ENCODE data around the gene PNLDC1. TPM values are rescaled to one million over a fixed set of nuclear protein-coding genes. Genes with fewer than 3 reads are reported as not detected.

PNLDC1 gene
- total RNA-seq, 2 donors from 2014 or later = not detected

DNA sequence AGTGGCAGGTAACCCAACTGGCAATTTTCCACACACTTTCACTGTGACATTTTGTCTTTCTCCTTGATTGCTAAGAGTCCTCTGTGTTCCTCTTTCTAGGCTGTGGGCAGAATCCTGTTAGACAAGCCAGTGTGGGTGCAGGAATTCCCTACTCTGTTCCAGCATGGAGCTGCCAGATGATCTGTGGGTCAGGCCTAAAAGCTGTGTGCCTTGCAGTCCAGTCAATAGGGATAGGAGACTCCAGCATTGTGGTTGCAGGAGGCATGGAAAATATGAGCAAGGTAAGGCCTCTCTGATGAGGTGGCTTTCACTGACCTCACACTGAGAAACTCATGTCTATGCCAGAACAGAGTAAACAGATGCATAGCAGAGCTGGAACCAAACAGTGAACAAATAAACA, 33.2 kb upstream of the PNLDC1 start:
- Mint-ChIP-seq H3K9me3 (peaks cover 15% of the 10 kb centered on the region), H3K27me3 (ENCODE audit: insufficient read depth) (no peaks in the 10 kb centered on the region), H3K4me3 (no peak overlapping the region), H3K4me1 (peaks cover 7% of the 10 kb centered on the region), H3K36me3 (ENCODE audit: low read depth) (peaks cover 80% of the 10 kb centered on the region), H3K27ac (no peak overlapping the region)
- Histone ChIP-seq H3K9ac (ENCODE audit: extremely low read depth, low read length, poor library complexity, severe bottlenecking) (no peak overlapping the region), H3K27ac (ENCODE audit: low read depth, low read length) (no peak overlapping the region), H3K27me3 (ENCODE audit: control insufficient read depth, insufficient read depth, low read length, poor library complexity, severe bottlenecking) (no peaks in the 10 kb centered on the region), H3K4me1 (ENCODE audit: control insufficient read depth, insufficient read depth, low read length) (no peaks in the 10 kb centered on the region), H3K36me3 (ENCODE audit: control insufficient read depth, insufficient read depth, low read length) (peaks cover 87% of the 10 kb centered on the region), H3K4me3 (ENCODE audit: low read length) (no peak overlapping the region), H3K9me3 (ENCODE audit: control insufficient read depth, low read length) (peaks cover 7% of the 10 kb centered on the region)
- TF ChIP-seq, protein P1, sequence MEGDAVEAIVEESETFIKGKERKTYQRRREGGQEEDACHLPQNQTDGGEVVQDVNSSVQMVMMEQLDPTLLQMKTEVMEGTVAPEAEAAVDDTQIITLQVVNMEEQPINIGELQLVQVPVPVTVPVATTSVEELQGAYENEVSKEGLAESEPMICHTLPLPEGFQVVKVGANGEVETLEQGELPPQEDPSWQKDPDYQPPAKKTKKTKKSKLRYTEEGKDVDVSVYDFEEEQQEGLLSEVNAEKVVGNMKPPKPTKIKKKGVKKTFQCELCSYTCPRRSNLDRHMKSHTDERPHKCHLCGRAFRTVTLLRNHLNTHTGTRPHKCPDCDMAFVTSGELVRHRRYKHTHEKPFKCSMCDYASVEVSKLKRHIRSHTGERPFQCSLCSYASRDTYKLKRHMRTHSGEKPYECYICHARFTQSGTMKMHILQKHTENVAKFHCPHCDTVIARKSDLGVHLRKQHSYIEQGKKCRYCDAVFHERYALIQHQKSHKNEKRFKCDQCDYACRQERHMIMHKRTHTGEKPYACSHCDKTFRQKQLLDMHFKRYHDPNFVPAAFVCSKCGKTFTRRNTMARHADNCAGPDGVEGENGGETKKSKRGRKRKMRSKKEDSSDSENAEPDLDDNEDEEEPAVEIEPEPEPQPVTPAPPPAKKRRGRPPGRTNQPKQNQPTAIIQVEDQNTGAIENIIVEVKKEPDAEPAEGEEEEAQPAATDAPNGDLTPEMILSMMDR (conservative IDR thresholded peaks at IDR 0.05) = no peak
- DNase-seq = no peak

GRCh38 chr6:159769470-159769869, 30.6 kb upstream of the PNLDC1 start:
- H3K9me3 Mint-ChIP-seq = peaks cover 16% of the 10 kb centered on the region

DNA sequence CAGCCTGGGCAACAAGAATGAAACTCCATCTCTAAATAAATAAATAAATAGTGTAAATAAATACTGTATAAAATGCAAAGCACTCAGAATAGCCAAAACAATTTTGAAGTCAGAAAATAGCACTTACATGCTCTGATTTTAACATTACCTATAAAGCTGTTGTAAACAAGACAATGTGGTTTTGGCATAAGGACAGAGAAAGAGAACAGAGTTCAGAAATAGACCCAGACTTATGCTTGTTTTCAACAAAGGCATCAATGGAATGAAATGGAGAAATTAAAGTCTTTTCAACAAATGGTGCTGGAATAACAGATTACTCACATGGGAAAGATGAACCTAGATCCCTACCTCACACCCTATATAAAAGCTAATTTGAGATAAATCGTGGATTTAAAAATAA, 27.9 kb upstream of the PNLDC1 start:
- Histone ChIP-seq H3K9ac (ENCODE audit: extremely low read depth, low read length, poor library complexity, severe bottlenecking) (no peak overlapping the region), H3K4me1 (ENCODE audit: control insufficient read depth, insufficient read depth, low read length) (no peaks in the 10 kb centered on the region), H3K9me3 (ENCODE audit: control insufficient read depth, low read length) (peaks cover 7% of the 10 kb centered on the region), H3K4me3 (ENCODE audit: low read length) (no peak overlapping the region), H3K27ac (ENCODE audit: low read depth, low read length) (no peak overlapping the region), H3K36me3 (ENCODE audit: control insufficient read depth, insufficient read depth, low read length) (peaks cover 98% of the 10 kb centered on the region), H3K27me3 (ENCODE audit: control insufficient read depth, insufficient read depth, low read length, poor library complexity, severe bottlenecking) (no peaks in the 10 kb centered on the region)
- Mint-ChIP-seq H3K4me1 (no peaks in the 10 kb centered on the region), H3K9me3 (peaks cover 16% of the 10 kb centered on the region), H3K27me3 (ENCODE audit: insufficient read depth) (no peaks in the 10 kb centered on the region), H3K27ac (no peak overlapping the region), H3K4me3 (no peak overlapping the region), H3K36me3 (ENCODE audit: low read depth) (peaks cover 94% of the 10 kb centered on the region)
- TF ChIP-seq, protein P1 (conservative IDR thresholded peaks at IDR 0.05) = no peak
- no peak for DNase-seq
- 8% methylated on average over 1 of the region's 1 CpG; no CpG with 5 or more reads in 1 of the 2 experiments for WGBS, 2 experiments (ENCODE audit: insufficient coverage in 1 of 2, insufficient read length in 1 of 2)

More at GRCh38 chr6:159769470-159769869, 30.6 kb upstream of the PNLDC1 start:
- TF ChIP-seq, protein P1 (conservative IDR thresholded peaks at IDR 0.05) = no peak
- H3K27ac Mint-ChIP-seq = no peak overlapping the region
- Histone ChIP-seq H3K27me3 (ENCODE audit: control insufficient read depth, insufficient read depth, low read length, poor library complexity, severe bottlenecking) (no peaks in the 10 kb centered on the region), H3K9me3 (ENCODE audit: control insufficient read depth, low read length) (peaks cover 7% of the 10 kb centered on the region), H3K4me1 (ENCODE audit: control insufficient read depth, insufficient read depth, low read length) (no peaks in the 10 kb centered on the region), H3K9ac (ENCODE audit: extremely low read depth, low read length, poor library complexity, severe bottlenecking) (no peak overlapping the region), H3K27ac (ENCODE audit: low read depth, low read length) (no peak overlapping the region), H3K4me3 (ENCODE audit: low read length) (no peak overlapping the region), H3K36me3 (ENCODE audit: control insufficient read depth, insufficient read depth, low read length) (peaks cover 93% of the 10 kb centered on the region)
- peaks cover 88% of the 10 kb centered on the region for H3K36me3 Mint-ChIP-seq (ENCODE audit: low read depth)
- H3K27me3 Mint-ChIP-seq (ENCODE audit: insufficient read depth) = no peaks in the 10 kb centered on the region
- DNase-seq = no peak
- peaks cover 3% of the 10 kb centered on the region for H3K4me1 Mint-ChIP-seq
- no peak overlapping the region for H3K4me3 Mint-ChIP-seq

Data from endodermal cell (in vitro differentiated cells).